HUES48 (cell line): ENCODE data around the gene CEP83.

ENCODE experiments used
- H3K27ac ChIP-seq: one replicate; pipeline ENCODE4 v1.7.0; 2013; ENCODE audit warnings: low read depth, low read length, inconsistent platforms
- H3K27me3 ChIP-seq: 2 replicates; pipeline ENCODE4 v1.6.1; 2013; ENCODE audit warnings: mild to moderate bottlenecking, low read length; ENCODE audit not compliant: control insufficient read depth, insufficient read depth
- H3K36me3 ChIP-seq: 2 replicates; pipeline ENCODE4 v1.6.1; 2013; ENCODE audit warnings: low read length; ENCODE audit not compliant: control insufficient read depth, insufficient read depth
- H3K4me1 ChIP-seq: 2 replicates; pipeline ENCODE4 v1.6.1; 2013; ENCODE audit warnings: mild to moderate bottlenecking, low read length; ENCODE audit not compliant: control insufficient read depth, insufficient read depth
- H3K4me3 ChIP-seq: 2 replicates; pipeline ENCODE4 v1.5.1; 2013; ENCODE audit warnings: mild to moderate bottlenecking, low read depth, low read length
- H3K9ac ChIP-seq: 2 replicates; pipeline ENCODE4 v1.6.1; 2013; ENCODE audit warnings: mild to moderate bottlenecking, low read depth, low read length, moderate library complexity
- H3K9me3 ChIP-seq: 2 replicates; pipeline ENCODE4 v1.6.1; 2013; ENCODE audit warnings: low read length; ENCODE audit not compliant: control insufficient read depth, insufficient read depth

The CEP83 gene

DNA sequence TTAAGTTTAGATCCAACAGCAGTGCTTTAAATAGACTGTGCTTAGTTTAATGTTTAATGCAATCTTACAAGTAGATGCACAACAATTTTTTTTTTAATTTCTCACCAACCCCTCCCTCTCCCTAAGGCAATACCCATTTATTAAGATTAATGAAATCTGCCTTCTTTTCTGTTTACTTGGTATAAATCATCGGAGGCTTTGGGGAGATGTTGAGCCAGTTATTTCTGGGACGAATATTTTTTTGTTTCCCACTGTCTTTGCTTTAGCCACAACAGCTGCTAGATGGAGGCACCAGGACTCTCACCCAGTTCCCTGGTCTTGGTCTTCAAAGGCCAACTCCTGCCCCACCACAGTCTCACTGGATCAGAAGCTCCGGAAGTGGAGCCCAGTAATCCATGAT, 197.9 kb downstream of the CEP83 start:
- Histone ChIP-seq H3K9me3 (no peaks in the 10 kb centered on the region), H3K36me3 (no peaks in the 10 kb centered on the region), H3K9ac (no peak overlapping the region; the same call in 1 of the 2 replicates), H3K27me3 (0 out of 2 replicates have a peak, but pooled peaks cover 3% of the 10 kb centered on the region), H3K27ac (peak overlapping the region; percentile 92), H3K4me1 (peaks cover 46% of the 10 kb centered on the region), H3K4me3 (no peak overlapping the region)

DNA sequence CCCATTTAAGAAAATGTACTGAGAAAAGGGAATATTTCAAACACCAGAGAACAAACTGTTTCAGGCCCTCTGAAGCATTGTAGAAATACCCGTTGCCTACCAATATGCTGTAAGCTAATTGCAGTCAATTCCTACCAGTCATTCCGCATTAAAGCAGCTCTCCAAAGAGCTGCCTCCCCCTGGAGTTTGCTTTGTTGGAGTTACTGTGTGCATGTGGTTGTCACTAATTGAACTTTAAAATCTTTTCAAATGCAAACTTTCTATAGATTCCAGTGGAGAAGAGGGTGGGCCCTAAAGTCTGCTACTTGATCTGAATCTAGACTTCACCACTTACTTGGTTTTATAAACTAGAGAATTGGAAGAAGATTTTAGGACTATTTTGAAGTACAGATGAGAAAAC, 198.5 kb downstream of the CEP83 start:
- H3K9ac ChIP-seq: peak overlapping the region; percentile 33; the same call in 1 of the 2 replicates
- peak overlapping the region; percentile 25; the same call in 1 of the 2 replicates for H3K4me3 ChIP-seq
- no peaks in the 10 kb centered on the region for H3K36me3 ChIP-seq
- peak overlapping the region; percentile 92 for H3K27ac ChIP-seq
- no peaks in the 10 kb centered on the region for H3K9me3 ChIP-seq
- 0 out of 2 replicates have a peak, but pooled peaks cover 3% of the 10 kb centered on the region for H3K27me3 ChIP-seq
- H3K4me1 ChIP-seq: peaks cover 46% of the 10 kb centered on the region

DNA sequence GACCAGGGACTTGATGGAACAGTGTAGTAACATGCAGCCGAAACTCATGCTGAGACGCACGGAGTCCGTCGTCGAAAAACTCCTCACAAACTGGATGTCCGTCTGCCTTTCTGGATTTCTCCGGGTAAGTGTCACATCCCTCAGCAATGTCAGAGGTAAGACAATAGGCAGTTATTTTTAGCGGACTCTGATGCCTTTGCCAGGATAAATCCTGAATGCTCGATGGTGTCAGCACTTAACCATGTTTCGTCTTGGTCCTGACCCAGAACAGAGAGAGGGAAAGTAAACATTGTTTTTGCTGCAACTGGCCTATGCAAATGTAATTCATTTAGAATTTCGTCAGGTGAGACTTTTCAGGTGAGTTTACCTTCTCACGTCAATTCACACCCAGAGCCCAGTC, 198.9 kb downstream of the CEP83 start:
- H3K36me3 ChIP-seq: no peaks in the 10 kb centered on the region
- 0 out of 2 replicates have a peak, but pooled peaks cover 3% of the 10 kb centered on the region for H3K27me3 ChIP-seq
- no peak overlapping the region for H3K4me3 ChIP-seq
- H3K4me1 ChIP-seq: peaks cover 46% of the 10 kb centered on the region
- H3K9me3 ChIP-seq: no peaks in the 10 kb centered on the region
- peak overlapping the region; percentile 92 for H3K27ac ChIP-seq
- peak overlapping the region; percentile 33; the same call in 1 of the 2 replicates for H3K9ac ChIP-seq

DNA sequence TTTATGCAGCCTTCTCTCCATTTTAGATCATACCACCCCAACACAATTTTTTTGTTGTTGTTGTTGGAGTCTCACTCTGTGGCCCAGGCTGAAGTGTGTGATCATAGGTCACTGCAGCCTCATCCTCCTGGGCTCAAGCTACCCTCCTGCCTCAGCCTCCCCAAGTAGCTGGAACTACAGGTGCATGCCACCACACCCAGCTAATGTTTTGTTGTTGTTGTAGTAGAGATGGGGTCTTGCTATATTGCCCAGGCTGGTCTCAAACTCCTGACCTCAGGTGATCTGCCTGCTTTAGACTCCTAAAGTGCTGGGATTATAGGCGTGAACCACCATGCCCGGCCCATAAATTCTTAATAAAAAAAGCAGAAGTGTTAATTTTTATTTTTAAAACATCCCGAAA, 199.7 kb downstream of the CEP83 start:
- H3K27me3 ChIP-seq: 0 out of 2 replicates have a peak, but pooled peaks cover 3% of the 10 kb centered on the region
- H3K9me3 ChIP-seq: no peaks in the 10 kb centered on the region
- no peaks in the 10 kb centered on the region for H3K36me3 ChIP-seq
- no peak overlapping the region for H3K9ac ChIP-seq
- H3K4me1 ChIP-seq: peaks cover 47% of the 10 kb centered on the region
- H3K4me3 ChIP-seq: no peak overlapping the region
- no peak overlapping the region for H3K27ac ChIP-seq

DNA sequence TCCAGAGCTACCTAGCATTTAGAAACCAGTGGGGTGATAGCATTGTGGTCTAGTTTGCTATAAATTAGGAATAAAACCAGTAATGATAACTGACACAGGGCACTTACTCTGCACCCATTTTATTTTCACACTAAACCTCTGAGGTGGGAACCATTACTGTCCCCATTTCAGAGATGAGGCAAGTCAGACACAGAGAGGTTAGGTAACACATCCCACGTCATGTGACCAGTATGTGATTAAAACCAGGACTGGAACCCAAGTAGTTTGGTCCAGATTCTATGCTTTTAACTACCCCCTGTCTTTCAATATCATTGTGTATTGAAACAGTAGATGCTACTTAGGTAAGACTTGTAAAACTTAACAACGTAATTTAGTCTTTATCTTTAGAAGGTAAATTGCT, 201.1 kb downstream of the CEP83 start:
- Histone ChIP-seq H3K4me3 (no peak overlapping the region), H3K9ac (no peak overlapping the region), H3K27me3 (0 out of 2 replicates have a peak, but pooled peaks cover under 1% of the 10 kb centered on the region), H3K36me3 (no peaks in the 10 kb centered on the region), H3K27ac (no peak overlapping the region), H3K9me3 (no peaks in the 10 kb centered on the region), H3K4me1 (peaks cover 45% of the 10 kb centered on the region)
